Measurements from ENCODE around the gene CTTNBP2NL. TPM values are rescaled to one million over a fixed set of nuclear protein-coding genes. Genes with fewer than 3 reads are reported as not detected.
A peak's percentile ranks its signal among the peaks of the same experiment; 100 is the strongest.

The CTTNBP2NL gene
- total and polyA plus RNA-seq, 10 of the 15 experiments (the other 5 are each of a cell fraction or from before 2014, with no cell fraction given): 2.1 to 11.3 (median 5.6) TPM

- TF ChIP-seq ZNF592 (IDR thresholded peaks at IDR 0.05) (no peak), TARDBP (IDR thresholded peaks at IDR 0.05; ENCODE audit: borderline replicate concordance) (no peak), WRNIP1 (IDR thresholded peaks at IDR 0.05; ENCODE audit: borderline replicate concordance, low read depth, low read length) (no peak), STAT1 (conservative IDR thresholded peaks at IDR 0.05) (0 out of 2 replicates have a peak, but pooled peaks have one; percentile 67), NFXL1 (IDR thresholded peaks at IDR 0.05; ENCODE audit: borderline replicate concordance) (no peak), USF1 (IDR thresholded peaks at IDR 0.05; ENCODE audit: borderline replicate concordance, extremely low read length, insufficient read depth, low read depth, low read length) (no peak), MEF2A (IDR thresholded peaks at IDR 0.05; ENCODE audit: insufficient read depth, low read depth, low read length) (no peak), RAD51 (IDR thresholded peaks at IDR 0.05) (no peak), RBBP5 (conservative IDR thresholded peaks at IDR 0.05) (no peak), ZZZ3 (IDR thresholded peaks at IDR 0.05; ENCODE audit: control insufficient read depth, insufficient read length, low read depth) (no peak), NFYB (IDR thresholded peaks at IDR 0.05; ENCODE audit: insufficient read depth, low read depth, low read length) (no peak), E2F4 (IDR thresholded peaks at IDR 0.05; ENCODE audit: low read depth, low read length) (no peak), CHD1 (IDR thresholded peaks at IDR 0.05; ENCODE audit: low read depth, low read length) (no peak), PAX5 (IDR thresholded peaks at IDR 0.05; ENCODE audit: borderline replicate concordance, low read depth, low read length) (no peak), BMI1 (IDR thresholded peaks at IDR 0.05; ENCODE audit: borderline replicate concordance) (no peak), POLR2AphosphoS5 (IDR thresholded peaks at IDR 0.05; ENCODE audit: low read length) (no peak), POU2F2 (IDR thresholded peaks at IDR 0.05; ENCODE audit: borderline replicate concordance, low read depth, low read length) (no peak), GATAD2B (conservative IDR thresholded peaks at IDR 0.05; ENCODE audit: low read depth) (no peak), NRF1 (conservative IDR thresholded peaks at IDR 0.05; ENCODE audit: low read depth, low read length) (no peak)
- TF ChIP-seq, protein P1, sequence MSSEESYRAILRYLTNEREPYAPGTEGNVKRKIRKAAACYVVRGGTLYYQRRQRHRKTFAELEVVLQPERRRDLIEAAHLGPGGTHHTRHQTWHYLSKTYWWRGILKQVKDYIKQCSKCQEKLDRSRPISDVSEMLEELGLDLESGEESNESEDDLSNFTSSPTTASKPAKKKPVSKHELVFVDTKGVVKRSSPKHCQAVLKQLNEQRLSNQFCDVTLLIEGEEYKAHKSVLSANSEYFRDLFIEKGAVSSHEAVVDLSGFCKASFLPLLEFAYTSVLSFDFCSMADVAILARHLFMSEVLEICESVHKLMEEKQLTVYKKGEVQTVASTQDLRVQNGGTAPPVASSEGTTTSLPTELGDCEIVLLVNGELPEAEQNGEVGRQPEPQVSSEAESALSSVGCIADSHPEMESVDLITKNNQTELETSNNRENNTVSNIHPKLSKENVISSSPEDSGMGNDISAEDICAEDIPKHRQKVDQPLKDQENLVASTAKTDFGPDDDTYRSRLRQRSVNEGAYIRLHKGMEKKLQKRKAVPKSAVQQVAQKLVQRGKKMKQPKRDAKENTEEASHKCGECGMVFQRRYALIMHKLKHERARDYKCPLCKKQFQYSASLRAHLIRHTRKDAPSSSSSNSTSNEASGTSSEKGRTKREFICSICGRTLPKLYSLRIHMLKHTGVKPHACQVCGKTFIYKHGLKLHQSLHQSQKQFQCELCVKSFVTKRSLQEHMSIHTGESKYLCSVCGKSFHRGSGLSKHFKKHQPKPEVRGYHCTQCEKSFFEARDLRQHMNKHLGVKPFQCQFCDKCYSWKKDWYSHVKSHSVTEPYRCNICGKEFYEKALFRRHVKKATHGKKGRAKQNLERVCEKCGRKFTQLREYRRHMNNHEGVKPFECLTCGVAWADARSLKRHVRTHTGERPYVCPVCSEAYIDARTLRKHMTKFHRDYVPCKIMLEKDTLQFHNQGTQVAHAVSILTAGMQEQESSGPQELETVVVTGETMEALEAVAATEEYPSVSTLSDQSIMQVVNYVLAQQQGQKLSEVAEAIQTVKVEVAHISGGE (CRISPR knock-in tag; IDR thresholded peaks at IDR 0.05): no peak
These were observed 5.0 kb upstream of the CTTNBP2NL start (continued) for GRCh38 chr1:112390775-112391602.
